GM21723 (cell line): ENCODE data around the gene SLC27A2.
A peak's percentile ranks its signal among the peaks of the same experiment; 100 is the strongest.

Source experiments
- ATAC-seq: cut with Tn5 transposase; IDR thresholded peaks from one replicate; pipeline ENCODE4 v1.9.1; 2021; ENCODE audit warnings: mild to moderate bottlenecking, moderate library complexity; ENCODE audit not compliant: unreplicated experiment

The SLC27A2 gene

DNA sequence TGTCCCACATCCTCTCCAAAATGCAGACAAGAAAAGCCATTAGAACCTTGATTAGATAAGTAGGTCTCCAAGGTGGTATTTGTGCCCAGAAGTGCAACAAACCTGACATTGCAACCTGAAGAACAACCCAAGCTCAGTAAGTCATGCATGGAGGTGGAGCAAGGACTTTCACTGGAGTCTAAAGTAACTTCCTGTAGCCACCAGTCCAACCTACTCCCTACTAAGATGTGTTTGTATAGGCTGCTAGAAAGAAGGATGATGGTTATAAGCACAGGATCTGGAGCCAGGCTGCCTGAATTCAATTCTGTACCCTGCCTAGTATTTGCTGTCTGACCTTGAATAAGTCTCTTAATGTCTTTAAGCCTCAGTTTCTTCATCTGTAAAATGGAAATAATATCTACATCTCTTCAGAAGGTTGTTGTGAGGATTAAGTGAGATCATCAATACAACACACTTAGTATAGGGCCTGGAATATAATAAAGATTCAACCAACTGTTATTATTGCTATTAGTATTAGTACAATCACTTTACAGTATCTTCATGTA lies 51.3 kb downstream of the SLC27A2 start:
- ATAC-seq = no peak

DNA sequence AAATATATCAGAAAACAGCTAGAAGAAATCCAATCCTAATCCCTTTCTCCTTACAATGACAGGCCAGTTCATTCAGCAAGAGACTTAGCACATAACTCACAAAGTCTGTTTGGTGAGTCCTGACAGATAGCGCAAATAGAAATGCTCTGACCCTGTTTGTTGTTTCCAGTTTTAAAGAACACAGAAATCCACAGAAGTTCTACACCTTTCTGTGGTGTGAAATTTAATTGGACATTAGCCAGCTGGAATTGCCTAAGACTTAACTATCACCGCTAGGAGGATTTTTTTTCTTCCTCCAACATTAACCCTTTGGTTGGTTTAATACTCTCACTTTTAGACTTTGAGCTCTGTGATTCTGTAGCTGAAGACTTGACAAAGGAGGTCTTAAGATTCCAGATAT lies 52.8 kb downstream of the SLC27A2 start:
- no peak for ATAC-seq

DNA sequence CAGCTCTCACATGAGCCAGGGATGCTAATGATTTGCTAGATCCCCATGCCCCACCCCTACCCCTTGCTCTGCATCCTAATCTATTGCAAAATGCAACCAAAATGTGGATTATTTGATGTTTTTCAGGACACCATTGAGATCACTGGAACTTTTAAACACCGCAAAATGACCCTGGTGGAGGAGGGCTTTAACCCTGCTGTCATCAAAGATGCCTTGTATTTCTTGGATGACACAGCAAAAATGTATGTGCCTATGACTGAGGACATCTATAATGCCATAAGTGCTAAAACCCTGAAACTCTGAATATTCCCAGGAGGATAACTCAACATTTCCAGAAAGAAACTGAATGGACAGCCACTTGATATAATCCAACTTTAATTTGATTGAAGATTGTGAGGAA lies 53.8 kb downstream of the SLC27A2 start:
- no peak for ATAC-seq

DNA sequence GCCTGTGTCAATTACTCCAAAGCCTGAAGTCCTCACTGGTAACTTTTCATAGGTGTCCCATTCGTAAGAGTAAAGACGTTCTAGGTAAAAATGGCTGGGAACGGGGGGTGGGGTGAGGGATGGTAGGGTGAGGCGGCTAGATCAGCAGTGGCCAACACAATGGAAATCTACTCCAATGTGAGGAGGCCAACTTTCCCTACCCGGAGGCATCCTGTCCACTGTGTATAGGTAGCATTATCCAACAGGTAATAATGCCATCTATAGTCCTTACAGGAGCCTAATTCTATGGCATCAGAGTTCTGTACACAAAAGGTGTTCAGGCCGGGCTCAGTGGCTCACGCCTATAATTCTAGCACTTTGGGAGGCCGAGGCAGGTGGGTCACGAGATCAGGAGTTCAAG lies 54.4 kb downstream of the SLC27A2 start:
- no peak for ATAC-seq

DNA sequence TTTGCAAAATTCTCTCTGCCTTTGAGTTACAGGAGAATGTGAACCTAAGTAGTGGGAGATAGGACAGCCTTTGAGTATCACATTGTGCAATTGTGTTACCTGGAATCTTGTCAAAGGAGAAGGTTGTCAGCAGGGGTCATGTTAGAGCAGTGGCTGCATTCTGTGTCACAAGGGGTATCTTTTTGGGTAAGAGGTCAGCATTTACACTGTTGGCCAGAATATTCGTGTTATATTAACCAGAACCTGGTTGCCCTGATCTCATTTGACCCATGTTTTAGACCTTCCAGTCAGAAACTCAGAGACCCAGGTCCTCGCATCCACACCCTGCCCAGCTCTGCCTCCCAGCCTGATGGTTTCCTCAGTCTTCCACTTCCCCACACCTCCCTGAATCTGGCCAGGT lies 56.3 kb downstream of the SLC27A2 start:
- no peak for ATAC-seq

DNA sequence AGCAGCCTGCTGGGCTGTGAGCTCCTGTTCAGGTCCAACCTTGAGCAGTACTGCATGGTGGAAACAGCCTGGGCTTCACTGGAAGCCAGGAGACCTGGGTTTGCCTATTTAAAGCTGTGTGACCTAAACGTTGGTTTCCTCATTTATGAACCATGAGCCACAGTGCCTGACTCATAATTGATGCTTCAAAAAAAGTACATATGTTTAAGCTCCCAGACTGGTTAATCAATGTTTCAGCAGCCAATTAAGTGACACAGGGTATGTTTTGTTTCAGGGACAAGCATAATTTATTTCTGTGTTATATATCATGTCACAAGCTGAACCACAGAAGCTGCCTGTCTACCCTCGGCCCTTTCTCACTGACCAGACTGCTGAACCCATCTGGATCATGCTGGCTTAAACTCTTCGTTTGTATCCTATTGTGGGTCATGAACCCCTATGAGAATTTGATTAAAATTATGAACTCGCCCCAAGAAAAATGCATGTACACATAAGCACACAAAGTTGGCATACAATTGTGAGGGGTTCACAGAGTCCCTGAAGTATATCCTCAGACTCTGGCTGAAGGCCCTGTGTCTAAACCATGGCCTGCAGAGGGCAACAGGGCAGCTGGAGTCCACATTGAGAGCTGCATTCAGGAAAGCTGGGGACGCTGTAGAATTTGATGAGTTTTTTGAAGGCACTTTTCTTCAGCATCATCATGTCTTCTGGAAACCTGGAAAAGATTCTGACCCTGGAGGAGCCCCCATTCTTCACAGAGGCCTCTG lies 59.9 kb downstream of the SLC27A2 start:
- no peak for ATAC-seq

DNA sequence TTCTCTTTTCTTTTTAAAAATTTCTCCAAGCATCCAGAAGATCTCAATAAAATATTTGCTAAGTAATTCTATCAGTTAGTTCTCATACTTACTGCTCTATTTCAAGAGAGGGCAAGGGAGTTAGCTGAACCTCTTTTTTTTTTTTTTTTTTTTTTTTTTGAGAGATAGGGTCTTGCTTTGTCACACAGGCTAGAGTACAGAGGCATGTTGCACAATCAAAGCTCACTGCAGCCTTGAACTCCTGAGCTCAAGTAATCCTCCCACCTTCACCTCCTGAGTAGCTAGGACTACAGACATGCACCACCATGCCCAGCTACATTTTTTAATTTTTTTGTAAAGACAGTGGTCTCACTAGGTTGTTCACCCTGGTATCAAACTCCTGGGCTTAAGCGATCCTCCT lies 62.2 kb downstream of the SLC27A2 start:
- no peak for ATAC-seq

DNA sequence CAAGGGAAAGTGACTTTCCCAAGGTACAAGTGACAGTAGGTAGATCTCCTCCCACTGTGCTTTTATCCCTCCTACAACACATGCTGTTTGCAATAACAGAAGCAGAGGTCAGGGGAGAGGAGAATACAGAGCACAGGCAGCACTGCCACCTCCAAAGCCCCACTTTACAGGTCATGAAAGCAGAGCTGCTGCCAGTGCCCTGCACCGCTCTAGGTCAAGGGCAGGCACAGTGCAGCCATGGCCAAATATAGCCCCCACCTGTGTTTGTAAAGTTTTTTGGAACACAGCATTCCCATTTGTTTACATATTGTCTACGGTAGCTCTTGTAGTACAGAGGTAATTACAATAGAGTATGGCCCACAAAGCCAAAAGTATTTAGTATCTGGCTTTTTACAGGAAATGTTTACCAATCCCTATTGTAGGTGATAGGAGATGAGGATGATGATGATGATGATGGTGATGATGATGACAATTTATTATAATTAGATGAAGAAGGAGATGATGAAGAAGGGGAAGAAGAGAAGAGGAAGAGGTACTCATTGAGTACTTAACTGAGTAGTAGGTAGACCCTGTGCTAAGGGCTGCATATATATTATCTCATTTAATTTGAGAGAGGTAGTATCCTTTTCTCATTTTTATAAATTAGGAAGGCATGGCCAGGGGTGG lies 63.1 kb downstream of the SLC27A2 start:
- no peak for ATAC-seq

DNA sequence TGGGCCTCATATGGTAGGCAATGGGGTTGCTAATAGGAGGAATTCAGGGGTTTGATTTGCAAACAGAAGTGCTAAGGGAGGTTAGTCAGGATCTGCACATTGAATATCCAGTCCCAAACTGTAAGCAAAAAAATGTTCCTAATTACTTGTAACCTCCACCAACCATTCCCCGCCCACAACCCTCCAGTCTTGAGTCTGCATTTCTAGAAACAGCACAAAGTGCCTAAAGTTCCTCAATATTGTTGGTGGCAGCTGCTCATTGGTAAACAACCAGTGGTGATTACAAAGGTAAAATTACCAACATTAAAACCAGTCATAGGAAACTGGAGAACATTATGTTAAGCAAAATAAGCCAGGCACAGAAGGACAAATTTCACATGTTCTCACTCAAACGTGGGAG lies 64.6 kb downstream of the SLC27A2 start:
- no peak for ATAC-seq

DNA sequence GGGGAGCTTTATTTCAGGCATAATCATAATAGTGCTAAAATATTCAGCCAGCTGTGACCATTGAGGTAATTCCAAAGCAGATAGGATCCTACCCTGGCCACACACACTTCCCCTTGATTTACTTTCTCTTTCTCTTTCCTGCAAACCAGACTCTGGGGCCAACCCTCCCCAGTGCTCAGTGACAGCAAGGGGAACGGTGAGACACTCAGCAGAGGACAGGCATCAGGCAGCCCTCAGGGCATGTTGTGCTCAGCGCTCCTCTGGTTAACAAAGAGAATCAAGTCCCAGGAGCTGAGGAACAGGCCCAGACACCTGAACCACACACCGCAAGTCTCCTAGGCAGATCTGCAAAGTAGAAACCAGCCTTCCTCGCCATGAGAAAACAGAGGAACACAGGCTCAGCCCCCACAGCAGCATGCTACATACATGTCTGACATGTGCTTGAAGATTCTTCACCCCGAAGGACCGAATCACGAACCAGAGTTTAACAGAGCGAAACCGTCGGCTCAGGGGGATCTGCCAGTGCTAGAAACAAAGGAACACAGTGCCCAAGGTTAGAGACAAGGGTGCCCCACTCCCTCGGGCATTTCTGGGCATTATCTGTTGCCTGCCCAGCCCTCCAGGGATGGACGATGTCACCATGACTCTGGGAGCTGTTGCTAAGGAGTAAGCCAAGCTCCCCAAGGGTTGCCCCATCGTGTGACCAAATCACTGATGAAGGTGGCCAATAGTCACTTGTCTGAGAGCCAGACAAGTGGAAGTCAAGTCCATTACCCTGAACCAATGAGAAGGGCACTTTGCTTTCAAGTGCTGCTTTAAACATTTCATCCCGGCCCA lies 66.0 kb downstream of the SLC27A2 start:
- ATAC-seq = peak; percentile 97

DNA sequence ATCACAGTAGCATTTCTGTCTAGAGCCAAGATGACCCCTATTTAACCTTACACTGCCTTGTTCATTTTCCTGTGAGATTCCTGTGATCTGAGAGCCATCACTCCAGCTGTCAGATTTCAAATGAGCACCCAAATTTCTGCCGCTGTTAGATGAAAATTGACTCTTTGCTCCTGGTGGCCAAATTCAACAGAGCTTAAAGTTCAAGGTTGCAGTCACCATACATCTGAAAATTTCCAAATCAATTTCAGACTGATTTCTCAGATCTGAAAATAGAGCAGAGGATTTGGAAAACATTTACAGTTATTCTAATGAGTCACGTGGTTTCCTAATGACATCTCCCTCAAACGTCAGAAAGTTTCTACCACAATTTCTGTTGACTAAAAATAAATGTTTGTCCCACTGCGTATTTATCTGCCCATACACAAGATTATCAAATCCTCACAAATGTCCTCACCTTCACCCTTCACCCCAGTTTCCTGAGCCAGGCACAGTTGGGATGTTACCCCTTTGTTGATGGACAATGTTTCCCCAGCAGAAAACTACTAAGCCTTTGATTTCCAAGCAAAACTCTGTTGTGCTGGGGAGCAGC lies 67.1 kb downstream of the SLC27A2 start:
- ATAC-seq = no peak

DNA sequence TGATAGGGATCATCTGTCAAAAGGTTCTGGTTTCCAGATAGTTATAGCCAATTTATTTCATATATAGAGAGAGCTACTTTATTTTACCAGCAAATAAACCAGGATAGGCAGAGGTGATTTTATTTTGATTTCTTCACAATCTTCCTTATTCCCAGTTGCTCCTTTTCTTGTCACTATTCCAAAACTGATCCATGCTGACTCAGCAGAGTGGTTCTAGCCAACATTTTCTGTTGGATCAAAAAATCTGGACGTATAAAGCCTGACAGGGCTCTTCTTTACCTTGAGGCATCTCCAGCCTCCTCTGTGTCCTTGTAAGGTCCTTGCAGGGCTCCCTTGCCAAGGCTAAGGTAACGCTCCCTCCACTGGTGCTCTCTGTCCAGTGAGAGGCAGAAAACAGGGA lies 67.7 kb downstream of the SLC27A2 start:
- ATAC-seq = no peak

DNA sequence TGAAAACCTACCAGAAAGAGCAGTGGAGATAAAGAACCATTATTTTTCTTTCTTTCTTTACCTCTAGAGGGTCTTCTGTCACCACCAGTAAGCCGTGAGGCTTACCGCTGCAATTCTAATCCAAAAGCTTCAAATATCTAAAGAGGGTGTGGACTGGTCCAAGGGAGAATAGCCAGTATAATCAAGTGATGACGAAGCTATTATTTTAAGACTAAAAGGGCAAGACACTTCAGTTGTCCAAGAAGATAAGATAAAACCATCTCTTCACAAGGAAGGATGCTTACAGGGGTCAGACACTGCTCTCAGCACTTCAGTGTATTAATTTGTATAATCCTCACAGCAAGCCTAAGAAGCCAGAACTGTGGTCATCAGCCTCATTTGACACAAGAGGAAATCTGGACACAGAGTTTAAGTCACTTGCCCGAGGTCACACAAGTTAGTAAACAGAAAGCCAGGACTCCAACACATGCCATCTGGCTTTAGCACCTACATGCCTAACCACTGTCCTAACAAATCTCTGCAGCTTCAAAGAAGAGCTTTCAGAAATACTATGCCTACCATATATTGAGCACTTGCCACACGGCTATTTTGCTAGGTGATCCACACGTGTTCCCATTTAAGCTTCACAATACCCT lies 68.9 kb downstream of the SLC27A2 start:
- no peak for ATAC-seq

DNA sequence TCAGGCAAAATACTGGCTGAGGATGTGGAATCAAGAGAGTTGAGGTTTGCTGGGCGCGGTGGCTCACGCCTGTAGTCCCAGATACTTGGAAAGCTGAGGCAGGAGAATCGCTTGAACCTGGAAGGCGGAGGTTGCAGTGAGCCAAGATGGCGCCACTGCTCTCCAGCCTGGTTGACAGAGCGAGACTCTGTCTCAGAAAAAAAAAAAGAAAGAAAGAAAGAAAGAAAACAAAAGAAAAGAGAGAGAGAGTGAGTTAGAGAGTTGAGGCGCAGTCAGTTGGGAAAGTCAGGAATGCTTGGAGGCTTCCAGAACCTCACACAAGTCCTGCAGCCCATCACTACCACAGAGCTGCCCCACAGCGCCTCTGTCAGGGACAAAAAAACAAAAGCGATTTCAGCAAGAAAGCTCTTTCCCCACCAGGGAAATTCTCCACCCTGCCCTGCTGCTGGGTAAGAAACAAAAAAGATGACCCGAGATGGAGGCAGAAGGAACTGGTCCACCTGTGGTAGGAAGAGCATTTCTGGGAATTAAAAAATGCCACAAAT lies 69.7 kb downstream of the SLC27A2 start:
- ATAC-seq = no peak

DNA sequence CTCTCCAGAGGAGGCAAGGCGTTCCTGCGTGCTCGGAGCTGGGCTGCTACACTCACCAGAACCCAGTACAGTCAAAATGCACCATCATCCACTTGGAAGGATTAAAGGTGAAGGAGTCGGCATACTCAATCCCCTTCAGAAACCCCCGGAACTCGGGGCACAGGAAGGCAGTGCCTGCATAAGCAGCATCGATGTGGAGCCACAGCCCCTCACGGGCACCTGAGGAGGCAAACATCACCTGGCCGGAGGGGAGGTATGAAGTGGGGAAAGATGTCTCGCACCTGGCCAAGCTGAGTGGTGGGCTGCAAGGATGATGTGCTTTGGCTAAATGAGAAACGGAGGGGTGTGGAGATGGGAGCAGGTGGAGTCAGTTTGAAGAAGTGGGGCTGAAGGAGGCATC lies 70.6 kb downstream of the SLC27A2 start:
- no peak for ATAC-seq

DNA sequence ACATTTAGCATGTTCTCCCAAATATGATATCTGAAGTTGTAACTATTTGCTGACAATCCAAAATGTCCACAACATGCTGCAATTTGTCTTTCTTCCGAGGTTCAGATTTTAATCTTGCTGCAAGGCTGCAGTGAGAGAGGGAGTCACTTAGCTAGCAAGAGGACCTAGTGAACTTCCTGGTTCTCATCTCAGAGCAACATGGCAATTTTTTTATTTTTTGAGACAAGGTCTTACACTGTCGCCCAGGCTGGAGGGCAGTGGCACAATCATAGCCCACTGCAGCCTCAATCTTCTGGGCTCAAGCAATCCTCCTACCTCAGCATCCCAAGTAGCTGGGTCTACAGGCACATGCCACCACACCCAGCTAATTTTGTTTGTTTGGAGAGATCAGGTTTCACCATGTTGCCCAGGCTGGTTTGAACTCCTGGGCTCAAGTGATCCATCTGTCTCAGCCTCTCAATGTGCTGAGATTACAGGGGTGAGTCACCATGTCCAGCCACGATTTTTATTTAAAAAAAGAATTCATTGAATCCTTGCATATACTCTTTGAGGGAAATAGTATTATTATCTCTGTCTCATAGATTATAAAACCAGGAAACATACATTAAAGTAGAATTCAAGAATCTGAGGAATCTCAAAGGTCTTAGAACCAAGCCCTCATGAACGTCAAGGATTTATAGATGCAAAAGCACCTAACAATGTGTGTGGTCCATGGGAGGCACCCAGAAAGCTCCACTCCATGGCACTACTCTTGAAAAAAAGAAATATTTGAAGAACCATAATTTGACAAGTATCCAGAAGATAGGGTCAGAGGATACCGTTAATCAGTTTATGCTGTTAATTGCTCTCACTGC lies 74.4 kb downstream of the SLC27A2 start:
- no peak for ATAC-seq

DNA sequence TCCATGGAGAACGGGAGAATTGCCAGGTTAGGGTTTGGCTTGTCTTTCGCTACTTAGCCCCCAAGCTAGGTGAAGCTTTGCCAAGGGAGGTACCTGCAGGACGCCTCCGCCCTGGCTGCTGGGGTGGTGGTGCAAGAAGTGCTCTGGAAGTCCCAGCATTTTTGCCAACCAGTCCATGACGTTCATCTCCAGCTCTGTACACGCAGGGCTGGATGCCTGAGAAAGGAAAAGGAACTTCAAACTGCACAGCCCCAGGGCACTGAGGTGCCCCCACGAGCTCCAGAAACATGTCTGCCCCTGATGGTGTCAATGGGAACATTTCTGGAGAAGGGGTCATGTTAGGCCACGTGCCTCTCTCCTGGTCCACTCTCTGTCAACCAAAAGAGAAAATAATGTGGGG lies 75.3 kb downstream of the SLC27A2 start:
- ATAC-seq = no peak

DNA sequence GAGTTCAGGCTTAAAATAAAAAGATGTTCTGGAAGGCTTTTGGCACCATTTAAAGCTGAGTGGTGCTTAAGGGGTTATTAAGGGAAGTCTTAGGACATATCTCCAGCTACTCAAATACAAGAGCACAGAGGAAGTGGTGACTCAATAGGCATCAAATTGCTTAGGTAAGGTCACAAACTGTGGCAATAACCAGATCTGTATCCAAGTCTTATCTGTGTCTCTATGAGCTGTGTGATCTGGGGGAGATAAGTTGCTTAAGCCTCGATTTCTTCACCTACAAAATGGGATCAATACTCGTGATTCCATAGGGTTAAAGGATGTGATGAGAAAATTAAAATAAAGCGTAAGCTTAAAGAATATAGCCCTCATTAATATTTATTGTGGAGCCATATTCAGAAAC lies 75.9 kb downstream of the SLC27A2 start:
- no peak for ATAC-seq

DNA sequence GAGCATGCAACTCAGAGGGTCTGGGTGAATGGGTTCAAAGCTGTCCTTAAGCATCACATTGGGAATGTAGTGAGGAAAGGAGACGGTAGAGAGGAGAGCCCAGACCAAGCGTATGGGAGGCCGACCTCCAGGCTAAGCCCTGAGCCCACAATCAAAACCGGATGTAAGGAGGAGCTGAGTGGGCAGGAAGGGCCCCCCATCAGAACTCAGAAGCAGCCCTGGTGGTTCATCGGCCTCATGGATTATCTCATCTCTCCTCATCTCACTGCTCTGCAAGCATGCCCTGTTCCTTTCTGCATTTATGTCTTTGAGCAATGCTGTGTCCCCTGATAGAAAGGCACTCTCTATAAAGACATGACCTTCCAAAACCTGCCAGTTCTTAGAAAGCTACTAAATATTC lies 77.3 kb downstream of the SLC27A2 start:
- ATAC-seq = no peak
